ENCODE results near the gene C1orf21.

C1orf21 gene

GRCh38 chr1:184588701-184589100 is 201.9 kb downstream of the C1orf21 start:
- no peak for TF ChIP-seq CTCF (IDR thresholded peaks at IDR 0.05; ENCODE audit: low read depth, low read length)
- DNase-seq (ENCODE audit: extremely low read depth, low read depth), result no peak

GRCh38 chr1:184590163-184590750 is 203.4 kb downstream of the C1orf21 start:
- no peak for TF ChIP-seq CTCF (IDR thresholded peaks at IDR 0.05; ENCODE audit: low read depth, low read length)
- DNase-seq (ENCODE audit: extremely low read depth, low read depth), result no peak

- no peak for TF ChIP-seq CTCF (IDR thresholded peaks at IDR 0.05; ENCODE audit: low read depth, low read length)
- DNase-seq (ENCODE audit: extremely low read depth, low read depth), result no peak
These were observed 206.8 kb downstream of the C1orf21 start for GRCh38 chr1:184593597-184593996.

- no peak for TF ChIP-seq CTCF (IDR thresholded peaks at IDR 0.05; ENCODE audit: low read depth, low read length)
- DNase-seq (ENCODE audit: extremely low read depth, low read depth), result no peak
These were observed 208.8 kb downstream of the C1orf21 start for GRCh38 chr1:184595596-184595995.

GRCh38 chr1:184596950-184597645 is 210.3 kb downstream of the C1orf21 start:
- no peak; the same call in 1 of the 2 replicates for TF ChIP-seq CTCF (IDR thresholded peaks at IDR 0.05; ENCODE audit: low read depth, low read length)

GRCh38 chr1:184597650-184598357 is 211.0 kb downstream of the C1orf21 start:
- TF ChIP-seq CTCF (IDR thresholded peaks at IDR 0.05; ENCODE audit: low read depth, low read length), result no peak
- DNase-seq (ENCODE audit: extremely low read depth, low read depth), result no peak

More at GRCh38 chr1:184596950-184597645, 210.3 kb downstream of the C1orf21 start:
- no peak for DNase-seq (ENCODE audit: extremely low read depth, low read depth)
